ENCODE data around the gene COL5A2.

DNA sequence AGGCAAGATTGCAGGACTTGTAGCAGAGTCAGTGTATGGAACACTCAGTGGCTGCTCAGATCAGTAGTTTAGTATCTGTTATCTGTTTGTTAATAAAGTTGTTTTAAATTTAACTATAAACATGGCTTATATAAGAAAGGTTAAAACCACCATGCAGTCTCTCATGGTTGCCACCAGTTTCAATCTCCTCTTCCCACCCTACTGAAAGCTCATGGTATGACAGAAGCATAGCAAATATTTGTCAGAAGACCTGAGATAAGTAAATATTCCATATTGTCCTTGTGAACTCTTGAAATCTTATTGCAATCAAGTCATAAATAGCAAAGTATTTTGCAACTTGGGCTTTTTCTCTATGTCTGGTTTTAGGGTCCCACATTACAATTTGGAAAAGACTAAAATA, 2.1 kb upstream of the COL5A2 start:
- TF ChIP-seq, protein P1, sequence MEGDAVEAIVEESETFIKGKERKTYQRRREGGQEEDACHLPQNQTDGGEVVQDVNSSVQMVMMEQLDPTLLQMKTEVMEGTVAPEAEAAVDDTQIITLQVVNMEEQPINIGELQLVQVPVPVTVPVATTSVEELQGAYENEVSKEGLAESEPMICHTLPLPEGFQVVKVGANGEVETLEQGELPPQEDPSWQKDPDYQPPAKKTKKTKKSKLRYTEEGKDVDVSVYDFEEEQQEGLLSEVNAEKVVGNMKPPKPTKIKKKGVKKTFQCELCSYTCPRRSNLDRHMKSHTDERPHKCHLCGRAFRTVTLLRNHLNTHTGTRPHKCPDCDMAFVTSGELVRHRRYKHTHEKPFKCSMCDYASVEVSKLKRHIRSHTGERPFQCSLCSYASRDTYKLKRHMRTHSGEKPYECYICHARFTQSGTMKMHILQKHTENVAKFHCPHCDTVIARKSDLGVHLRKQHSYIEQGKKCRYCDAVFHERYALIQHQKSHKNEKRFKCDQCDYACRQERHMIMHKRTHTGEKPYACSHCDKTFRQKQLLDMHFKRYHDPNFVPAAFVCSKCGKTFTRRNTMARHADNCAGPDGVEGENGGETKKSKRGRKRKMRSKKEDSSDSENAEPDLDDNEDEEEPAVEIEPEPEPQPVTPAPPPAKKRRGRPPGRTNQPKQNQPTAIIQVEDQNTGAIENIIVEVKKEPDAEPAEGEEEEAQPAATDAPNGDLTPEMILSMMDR (IDR thresholded peaks at IDR 0.05): no peak
- TF ChIP-seq EZH2 (IDR thresholded peaks at IDR 0.05) (no peak), EZH2phosphoT487 (IDR thresholded peaks at IDR 0.05) (no peak)
